Endothelial cell of umbilical vein (primary cell): Measurements from ENCODE around the gene FOXF1. TPM values are rescaled to one million over a fixed set of nuclear protein-coding genes. Genes with fewer than 3 reads are reported as not detected.

Experiments
- BruUV-seq: library from RNA; stranded (reverse); fragments of 400-500 nt; replicated peaks from 2 replicates; lab custom pipeline; 2021; lab: Mats Ljungman, UMichigan
- CTCF ChIA-PET: fragments of 300-600, 350-600 bp; sonication (Branson Sonifier 250); formaldehyde crosslinking; loops from one replicate; lab custom pipeline; 2021; ENCODE audit warnings: antibody characterized with exemption, inconsistent platforms; lab: Charles Lee
- POLR2A ChIA-PET: fragments of 300-600, 350-600 bp; sonication (Branson Sonifier 250); formaldehyde crosslinking; loops from one replicate; lab custom pipeline; 2021; ENCODE audit warnings: antibody characterized with exemption, inconsistent platforms; lab: Charles Lee
- DNase-seq: peaks from one replicate; pipeline ENCODE4 v3.0.0-alpha.2; 2011; ENCODE audit warnings: low read depth, low spot score
- FAIRE-seq: peaks from 2 replicates; lab custom pipeline; 2011; peaks lifted over from hg19 to GRCh38; lab: Jason Lieb, UNC
- H2AFZ ChIP-seq: 2 replicates; pipeline ENCODE4 v1.6.0; 2012; ENCODE audit warnings: low read depth, low read length, control low read depth, inconsistent platforms
- H3K27ac ChIP-seq: 2 replicates; pipeline ENCODE4 v1.5.1; 2011; ENCODE audit warnings: low read depth, mild to moderate bottlenecking, control low read depth, low read length, moderate library complexity; ENCODE audit not compliant: insufficient read depth
- H3K27me3 ChIP-seq, 2 experiments: 2 replicates each; pipeline versions ENCODE4 v1.6.0 to v1.6.1; 2011; ENCODE audit warnings: low read length in 2 of 2, mixed read lengths in 1 of 2; ENCODE audit not compliant: control insufficient read depth in 2 of 2, insufficient read depth in 2 of 2
- H3K36me3 ChIP-seq, 2 experiments: 2 replicates in 1 of 2; 3 replicates in 1 of 2; pipeline ENCODE4 v1.5.1; 2011; ENCODE audit warnings: low read length in 2 of 2, mild to moderate bottlenecking in 1 of 2, moderate library complexity in 1 of 2; ENCODE audit not compliant: control insufficient read depth in 2 of 2, insufficient read depth in 2 of 2; ENCODE audit errors: extremely low read depth in 1 of 2
- H3K4me1 ChIP-seq: 3 replicates; pipeline ENCODE4 v1.5.1; 2011; ENCODE audit warnings: mild to moderate bottlenecking, low read length; ENCODE audit not compliant: control insufficient read depth, insufficient read depth; ENCODE audit errors: extremely low read depth
- H3K4me2 ChIP-seq: 2 replicates; pipeline ENCODE4 v1.6.1; 2011; ENCODE audit warnings: low read length, control low read depth, mixed read lengths; ENCODE audit not compliant: insufficient read depth
- H3K4me3 ChIP-seq, 3 experiments: fragments of 200-600 bp in 1 of 3; sonication (generic), shearing (Covaris generic) in 1 of 3; replicated peaks in 1 of 3; 2 replicates each; pipeline ENCODE4 v1.5.1; 2011 to 2016; ENCODE audit warnings: control low read depth in 3 of 3, low read length in 3 of 3, mild to moderate bottlenecking in 2 of 3, inconsistent platforms in 1 of 3, low read depth in 1 of 3, moderate library complexity in 1 of 3; ENCODE audit not compliant: insufficient read depth in 1 of 3
- H3K79me2 ChIP-seq: 2 replicates; pipeline ENCODE4 v1.6.0; 2012; ENCODE audit warnings: low read length, inconsistent platforms; ENCODE audit not compliant: control insufficient read depth, insufficient read depth
- H3K9ac ChIP-seq: replicated peaks from 2 replicates; pipeline ENCODE3; 2011; ENCODE audit warnings: low read length, control low read depth; ENCODE audit not compliant: insufficient read depth; ENCODE audit errors: extremely low read depth
- H3K9me1 ChIP-seq: replicated peaks from 3 replicates; pipeline ENCODE4 v1.6.0; 2011; ENCODE audit warnings: mild to moderate bottlenecking, low read length; ENCODE audit not compliant: control insufficient read depth, insufficient read depth; ENCODE audit errors: extremely low read depth
- H3K9me3 ChIP-seq: replicated peaks from 2 replicates; pipeline ENCODE4 v1.5.1; 2012; ENCODE audit warnings: low read length, inconsistent platforms; ENCODE audit not compliant: control insufficient read depth, insufficient read depth
- H4K20me1 ChIP-seq: replicated peaks from 2 replicates; pipeline ENCODE3; 2011; ENCODE audit warnings: mild to moderate bottlenecking, low read length; ENCODE audit not compliant: control insufficient read depth, insufficient read depth; ENCODE audit errors: extremely low read depth
- EZH2 ChIP-seq: IDR thresholded peaks from 2 replicates; pipeline ENCODE4 v1.6.1; 2012; ENCODE audit warnings: borderline replicate concordance, low read depth, mild to moderate bottlenecking, moderate library complexity, low read length, inconsistent platforms; ENCODE audit not compliant: severe bottlenecking
- GATA2 ChIP-seq: IDR thresholded peaks from 2 replicates; pipeline ENCODE4 v1.7.0; 2011; ENCODE audit warnings: low read depth, mild to moderate bottlenecking, moderate library complexity, mixed read lengths, low read length; ENCODE audit not compliant: insufficient read length, insufficient read depth
- JUN ChIP-seq: IDR thresholded peaks from 2 replicates; pipeline ENCODE4 v1.6.1; 2011; ENCODE audit warnings: borderline replicate concordance, low read depth; ENCODE audit not compliant: insufficient read length, insufficient read depth
- MYC ChIP-seq: IDR thresholded peaks from one replicate; pipeline ENCODE4 v1.6.1; 2011; ENCODE audit warnings: mild to moderate bottlenecking, low read depth, low read length
- POLR2A ChIP-seq: IDR thresholded peaks from 2 replicates; pipeline ENCODE4 v1.6.1; 2012; ENCODE audit warnings: low read depth, mild to moderate bottlenecking, control low read depth, low read length
- POLR2AphosphoS5 ChIP-seq: IDR thresholded peaks from 2 replicates; pipeline ENCODE4 v1.6.1; 2012; ENCODE audit warnings: low read depth, mild to moderate bottlenecking, control low read depth, low read length, moderate library complexity; ENCODE audit not compliant: insufficient read depth
- dilution Hi-C: fragments of 300-500 bp; cut with MboI; formaldehyde crosslinking; loops from one replicate; pipeline ENCODE4 v1.15.0; 2019; ENCODE audit warnings: low sequenced_read_pairs; ENCODE audit not compliant: extremely low pct_ligation_motif_present
- intact Hi-C: fragments of 100-400 bp; cut with micrococcal nuclease; formaldehyde crosslinking; loops from one replicate; pipeline ENCODE4 v1.10.0; 2022
- polyA plus RNA-seq, 4 experiments: library from polyadenylated mRNA; depleted of rRNA in 3 of 4; stranded (reverse) in 3 of 4; unstranded in 1 of 4; fragments of >200 nt; gene quantifications; 2 replicates each; pipeline versions ENCODE4 v1.2.1 to v1.2.3, GENCODE V29; 2011 to 2012; ENCODE audit warnings: missing spikeins in 1 of 4
- total RNA-seq: library from RNA; stranded (reverse); gene quantifications from 2 replicates; pipeline ENCODE4 v1.2.3, GENCODE V29; 2021

FOXF1 gene
- total and polyA plus RNA-seq, 2 donors (not counting 3 experiments of a cell fraction or from before 2014, with no cell fraction given): 1.0 to 1.1 TPM

GRCh38 chr16:86554917-86555703 is 44.8 kb downstream of the FOXF1 start, which contains the start of gene MTHFSD:
MTHFSD (minus strand) TSS chr16:86555235; CDS start chr16:86555184, 51 bp downstream.
- BruUV-seq: TSS peak; percentile 95
- Histone ChIP-seq H3K9me1 (no peaks in the 10 kb centered on the region), H3K4me3 (peak within 1 kb of the TSS; percentile 62 to 97 (median 87)), H3K4me2 (peak within 1 kb of the TSS; percentile 98), H2AFZ (peak within 1 kb of the TSS; percentile 99), H3K4me1 (peaks cover 12% of the 10 kb centered on the region), H3K79me2 (peaks cover 12% of the 10 kb centered on the region), H3K9me3 (no peaks in the 10 kb centered on the region), H3K27me3 (peaks cover 3 to 5% of the 10 kb centered on the region in 2 experiments), H3K27ac (peak within 1 kb of the TSS; percentile 94), H4K20me1 (no peaks in the 10 kb centered on the region), H3K36me3 (no peaks in the 10 kb centered on the region), H3K9ac (peak within 1 kb of the TSS; percentile 99)
- intact Hi-C loops: no loop called here
- DNase-seq (peak; percentile 90), FAIRE-seq (peak; percentile 83)
- ChIA-PET CTCF (no interaction called here), POLR2A (no interaction called here)
- dilution Hi-C loops: no loop called here
- no peak for TF ChIP-seq EZH2
- peak; percentile 93 for TF ChIP-seq POLR2A
- no peak for TF ChIP-seq MYC
- TF ChIP-seq GATA2: no peak
- peak; percentile 31 for TF ChIP-seq JUN
- TF ChIP-seq POLR2AphosphoS5: peak; percentile 89

- no TSS peak for BruUV-seq
- Histone ChIP-seq H3K27ac (peak overlapping the region; percentile 89), H3K79me2 (peaks cover 12% of the 10 kb centered on the region), H3K4me1 (peaks cover 12% of the 10 kb centered on the region), H3K27me3 (peaks cover 3 to 5% of the 10 kb centered on the region in 2 experiments), H3K9ac (peak overlapping the region; percentile 99), H3K9me3 (no peaks in the 10 kb centered on the region), H3K9me1 (no peaks in the 10 kb centered on the region), H3K4me2 (peak overlapping the region; percentile 84), H4K20me1 (no peaks in the 10 kb centered on the region), H2AFZ (peak overlapping the region; percentile 99), H3K36me3 (no peaks in the 10 kb centered on the region), H3K4me3 (peak overlapping the region; percentile 62 to 97 (median 87))
- intact Hi-C loops: no loop called here
- DNase-seq (no peak), FAIRE-seq (no peak)
- ChIA-PET POLR2A (no interaction called here), CTCF (no interaction called here)
- dilution Hi-C loops: no loop called here
- no peak for TF ChIP-seq JUN
Observed at GRCh38 chr16:86555704-86556075, 45.4 kb downstream of the FOXF1 start.
